NCI-H2081 treated with DMSO at 0.1 percent for 48 hours (cell line): Measurements from ENCODE around the gene PGAP3.

Source experiments
- DNase-seq: peaks from one replicate; lab custom pipeline; 2025; lab: John Stamatoyannopoulos, UW

PGAP3 gene

GRCh38 chr17:39671651-39672521 lies 16.0 kb downstream of the PGAP3 start:
- no peak for DNase-seq

- no peak for DNase-seq
These were observed 17.1 kb downstream of the PGAP3 start for GRCh38 chr17:39670746-39671145.

- no peak for DNase-seq
These were observed 17.7 kb downstream of the PGAP3 start for GRCh38 chr17:39669897-39670735.

- DNase-seq = no peak
These were observed 19.6 kb downstream of the PGAP3 start, which contains the start of gene PNMT for GRCh38 chr17:39667945-39668924. Gene PNMT (plus strand): TSS chr17:39668453. CDS start chr17:39668476, 23 bp downstream.

- no peak for DNase-seq
These were observed 20.5 kb downstream of the PGAP3 start for GRCh38 chr17:39667262-39667944.

GRCh38 chr17:39666601-39667261 lies 21.1 kb downstream of the PGAP3 start:
- no peak for DNase-seq

- no peak for DNase-seq
These were observed 21.6 kb downstream of the PGAP3 start for GRCh38 chr17:39666231-39666600.

GRCh38 chr17:39665642-39666224 lies 22.1 kb downstream of the PGAP3 start:
- no peak for DNase-seq

GRCh38 chr17:39664581-39665561 lies 23.0 kb downstream of the PGAP3 start, which contains the start of gene TCAP:
Gene TCAP (plus strand): TSS chr17:39665349. CDS start chr17:39665360, 11 bp downstream.
- DNase-seq = no peak

- no peak for DNase-seq
These were observed 23.9 kb downstream of the PGAP3 start for GRCh38 chr17:39663688-39664580.

- DNase-seq = no peak
These were observed 24.5 kb downstream of the PGAP3 start for GRCh38 chr17:39663340-39663687.

- DNase-seq = no peak
These were observed 25.1 kb downstream of the PGAP3 start for GRCh38 chr17:39662551-39663339.

GRCh38 chr17:39661744-39662541 lies 25.9 kb downstream of the PGAP3 start:
- no peak for DNase-seq

- DNase-seq = no peak
These were observed 27.2 kb downstream of the PGAP3 start for GRCh38 chr17:39660397-39661385.

GRCh38 chr17:39660011-39660360 lies 27.9 kb downstream of the PGAP3 start:
- DNase-seq = no peak
